Measurements from ENCODE around the gene LARGE1. TPM values are rescaled to one million over a fixed set of nuclear protein-coding genes. Genes with fewer than 3 reads are reported as not detected.

Gene LARGE1
- total and polyA plus RNA-seq, 2 of the 4 experiments (the other 2 are of a cell fraction), result 6.2 to 12.4 TPM

DNA sequence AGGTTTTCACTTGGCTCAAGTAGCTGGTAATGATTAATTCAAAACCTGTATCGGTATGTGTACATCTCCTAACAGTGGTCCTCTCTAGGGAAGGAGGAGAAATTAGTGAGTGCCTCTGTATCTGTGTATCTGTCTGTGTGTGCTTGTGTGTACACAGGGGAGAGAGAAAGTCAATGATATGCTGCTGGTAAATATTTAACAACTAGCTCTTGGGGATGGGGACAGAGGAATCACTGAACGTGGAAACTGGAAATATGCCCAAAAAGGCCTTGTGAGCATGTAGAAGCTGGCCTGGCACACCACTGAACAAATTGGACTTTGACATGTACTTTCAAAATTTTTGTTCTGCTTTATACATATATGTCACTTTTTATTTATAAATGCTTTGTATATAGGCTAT, 648.1 kb downstream of the LARGE1 start:
- H4K20me1 ChIP-seq (ENCODE audit: insufficient read depth, low read length), result no peaks in the 10 kb centered on the region
- H4K91ac ChIP-seq (ENCODE audit: insufficient read depth, low read depth, low read length), result no peak overlapping the region
- no peak overlapping the region for H4K5ac ChIP-seq (ENCODE audit: low read depth, low read length)
- H3K23ac ChIP-seq (ENCODE audit: low read depth, low read length), result no peak overlapping the region
- no peak overlapping the region for H2AK9ac ChIP-seq (replicated peaks; ENCODE audit: low read depth, low read length, poor library complexity)
- intact Hi-C loops (cut with micrococcal nuclease) (no loop called here), dilution Hi-C loops (cut with HindIII; ENCODE audit: low sequenced_read_pairs, unreplicated experiment) (no loop called here), in situ Hi-C loops (cut with MboI; ENCODE audit: low sequenced_read_pairs) (no loop called here)
- H3K4ac ChIP-seq (ENCODE audit: low read depth, low read length), result no peak overlapping the region
- H2AK5ac ChIP-seq (ENCODE audit: low read depth, low read length), result no peak overlapping the region
- H3K9ac ChIP-seq (ENCODE audit: low read depth, low read length), result no peak overlapping the region
- H3K4me1 ChIP-seq (ENCODE audit: control insufficient read depth, insufficient read depth, low read length), result no peaks in the 10 kb centered on the region
- H3K4me2 ChIP-seq (ENCODE audit: low read depth, low read length), result no peak overlapping the region
- TF ChIP-seq RFX5 (IDR thresholded peaks at IDR 0.05; ENCODE audit: low read depth, low read length) (no peak), RAD21 (IDR thresholded peaks at IDR 0.05; ENCODE audit: low read length) (no peak), RCOR1 (IDR thresholded peaks at IDR 0.05; ENCODE audit: insufficient replicate concordance, low read length) (no peak), FOS (IDR thresholded peaks at IDR 0.05; ENCODE audit: low read depth, low read length) (no peak), CEBPB (IDR thresholded peaks at IDR 0.05; ENCODE audit: low read depth, low read length) (no peak), CTCF (conservative IDR thresholded peaks at IDR 0.05; ENCODE audit: low read depth, low read length) (no peak), NFE2L2 (IDR thresholded peaks at IDR 0.05; ENCODE audit: low read depth, low read length) (no peak), BHLHE40 (IDR thresholded peaks at IDR 0.05; ENCODE audit: low read depth, low read length) (no peak), CHD1 (IDR thresholded peaks at IDR 0.05; ENCODE audit: low read depth, low read length) (no peak), MAFK (IDR thresholded peaks at IDR 0.05; ENCODE audit: low read depth, low read length) (no peak), MAZ (IDR thresholded peaks at IDR 0.05; ENCODE audit: borderline replicate concordance, low read depth, low read length) (no peak), MXI1 (IDR thresholded peaks at IDR 0.05; ENCODE audit: borderline replicate concordance, low read depth, low read length) (no peak), POLR2A (IDR thresholded peaks at IDR 0.05; ENCODE audit: low read depth, low read length) (no peak), SMC3 (IDR thresholded peaks at IDR 0.05; ENCODE audit: low read depth, low read length) (no peak)
- TF ChIP-seq, protein P1, sequence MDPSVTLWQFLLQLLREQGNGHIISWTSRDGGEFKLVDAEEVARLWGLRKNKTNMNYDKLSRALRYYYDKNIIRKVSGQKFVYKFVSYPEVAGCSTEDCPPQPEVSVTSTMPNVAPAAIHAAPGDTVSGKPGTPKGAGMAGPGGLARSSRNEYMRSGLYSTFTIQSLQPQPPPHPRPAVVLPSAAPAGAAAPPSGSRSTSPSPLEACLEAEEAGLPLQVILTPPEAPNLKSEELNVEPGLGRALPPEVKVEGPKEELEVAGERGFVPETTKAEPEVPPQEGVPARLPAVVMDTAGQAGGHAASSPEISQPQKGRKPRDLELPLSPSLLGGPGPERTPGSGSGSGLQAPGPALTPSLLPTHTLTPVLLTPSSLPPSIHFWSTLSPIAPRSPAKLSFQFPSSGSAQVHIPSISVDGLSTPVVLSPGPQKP (IDR thresholded peaks at IDR 0.05; ENCODE audit: borderline replicate concordance, low read depth, low read length), result no peak
- TF ChIP-seq, protein P2, sequence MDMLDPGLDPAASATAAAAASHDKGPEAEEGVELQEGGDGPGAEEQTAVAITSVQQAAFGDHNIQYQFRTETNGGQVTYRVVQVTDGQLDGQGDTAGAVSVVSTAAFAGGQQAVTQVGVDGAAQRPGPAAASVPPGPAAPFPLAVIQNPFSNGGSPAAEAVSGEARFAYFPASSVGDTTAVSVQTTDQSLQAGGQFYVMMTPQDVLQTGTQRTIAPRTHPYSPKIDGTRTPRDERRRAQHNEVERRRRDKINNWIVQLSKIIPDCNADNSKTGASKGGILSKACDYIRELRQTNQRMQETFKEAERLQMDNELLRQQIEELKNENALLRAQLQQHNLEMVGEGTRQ (IDR thresholded peaks at IDR 0.05; ENCODE audit: low read depth, low read length), result no peak
- H3K9me1 ChIP-seq (ENCODE audit: insufficient read depth, low read length), result no peaks in the 10 kb centered on the region
- DNase-seq (no peak), ATAC-seq (ENCODE audit: low read depth) (no peak)
- no peak overlapping the region for H3K18ac ChIP-seq (ENCODE audit: low read depth, low read length)
- H3K36me3 ChIP-seq (ENCODE audit: control insufficient read depth, insufficient read depth, low read length), result peaks cover 3% of the 10 kb centered on the region; the same call in 1 of the 2 replicates
- H3K4me3 ChIP-seq (ENCODE audit: insufficient read depth, low read depth, low read length), result no peak overlapping the region
- CTCF ChIA-PET, result no interaction called here
- WGBS, 2 experiments (ENCODE audit: extremely low coverage in 2 of 2, insufficient read length in 1 of 2), result no CpG with 5 or more reads among the region's 2 CpGs
- no peak overlapping the region for H4K8ac ChIP-seq (ENCODE audit: low read depth in 2 of 2, low read length in 2 of 2)
- H3K27ac ChIP-seq (ENCODE audit: insufficient read depth, low read length), result no peak overlapping the region
- POLR2A ChIA-PET (ENCODE audit: unreplicated experiment), result no interaction called here
- no TSS peak for BruUV-seq (replicated peaks)
- H3K79me1 ChIP-seq (ENCODE audit: low read depth in 1 of 2, low read length in 2 of 2), result no peaks in the 10 kb centered on the region
- H2AFZ ChIP-seq (replicated peaks; ENCODE audit: low read length, poor library complexity), result no peak overlapping the region
- H3K27me3 ChIP-seq (ENCODE audit: control insufficient read depth, insufficient read depth, low read length), result no peaks in the 10 kb centered on the region
- no peak overlapping the region for H2BK20ac ChIP-seq (ENCODE audit: low read depth, low read length)
- no peak overlapping the region for H3K14ac ChIP-seq (replicated peaks; ENCODE audit: low read depth, low read length)
- H2BK15ac ChIP-seq (ENCODE audit: low read depth, low read length), result no peak overlapping the region
- H2BK120ac ChIP-seq (ENCODE audit: low read depth, low read length), result no peak overlapping the region
- no peak overlapping the region for H3K56ac ChIP-seq (ENCODE audit: extremely low read depth, insufficient read depth, low read length)
- no peaks in the 10 kb centered on the region for H3K9me3 ChIP-seq (ENCODE audit: control insufficient read depth, insufficient read depth, low read length)
- no peak overlapping the region for H2BK5ac ChIP-seq (ENCODE audit: low read depth, low read length, poor library complexity, severe bottlenecking)

Measured in IMR-90 (cell line).